MCF 10A (cell line): ENCODE data around the gene SORBS2. TPM values are rescaled to one million over a fixed set of nuclear protein-coding genes. Genes with fewer than 3 reads are reported as not detected.

Experiments used
- BruUV-seq: library from RNA; stranded (reverse); fragments of 400-500 nt; replicated peaks from 2 replicates; lab custom pipeline; 2021; lab: Mats Ljungman, UMichigan
- CTCF ChIA-PET: fragments of 300-600 bp; sonication (Branson Sonifier 250); formaldehyde crosslinking; extraction: SDS; loops from one replicate; lab custom pipeline; 2021; ENCODE audit warnings: antibody characterized with exemption, inconsistent platforms; lab: Yijun Ruan, JAX
- POLR2A ChIA-PET: fragments of 300-600, 350-650 bp; sonication (Branson Sonifier 250); formaldehyde crosslinking; extraction: SDS; loops from one replicate; lab custom pipeline; 2020; ENCODE audit warnings: antibody characterized with exemption, inconsistent platforms; lab: Yijun Ruan, JAX
- DNase-seq: peaks from one replicate; pipeline ENCODE4 v3.0.0-alpha.2; 2018; ENCODE audit not compliant: unreplicated experiment
- H3K27ac Mint-ChIP-seq: one replicate; pipeline ENCODE4 v1.8.0; 2022; ENCODE audit warnings: mild to moderate bottlenecking, low read depth, mixed read lengths; ENCODE audit not compliant: unreplicated experiment
- H3K27me3 Mint-ChIP-seq: one replicate; pipeline ENCODE4 v1.8.0; 2022; ENCODE audit warnings: mixed read lengths; ENCODE audit not compliant: insufficient read depth, unreplicated experiment
- H3K36me3 Mint-ChIP-seq: one replicate; pipeline ENCODE4 v1.8.0; 2022; ENCODE audit warnings: mild to moderate bottlenecking, moderate library complexity, mixed read lengths; ENCODE audit not compliant: insufficient read depth, unreplicated experiment
- H3K4me1 Mint-ChIP-seq: one replicate; pipeline ENCODE4 v1.8.0; 2022; ENCODE audit warnings: mixed read lengths; ENCODE audit not compliant: insufficient read depth, unreplicated experiment
- H3K4me3 Mint-ChIP-seq: one replicate; pipeline ENCODE4 v1.8.0; 2022; ENCODE audit warnings: mild to moderate bottlenecking, moderate library complexity, mixed read lengths; ENCODE audit not compliant: unreplicated experiment
- H3K9me3 Mint-ChIP-seq: one replicate; pipeline ENCODE4 v1.8.0; 2022; ENCODE audit warnings: mixed read lengths; ENCODE audit not compliant: unreplicated experiment
- intact Hi-C: fragments of 100-400 bp; cut with micrococcal nuclease; formaldehyde crosslinking; loops from 2 replicates; pipeline ENCODE4 v1.14.1; 2022
- total RNA-seq: library from RNA; stranded (reverse); gene quantifications from 2 replicates; pipeline ENCODE4 v1.2.3, GENCODE V29; 2022
- TF ChIP-seq, protein P1 (sequence below): fragments of 200-600 bp; IDR thresholded peaks from one replicate; pipeline ENCODE4 v1.8.0; 2022; ENCODE audit warnings: antibody characterized with exemption, mild to moderate bottlenecking; ENCODE audit not compliant: unreplicated experiment

Gene SORBS2
- total RNA-seq, 1 experiment from 2014 or later: 19.3 TPM

DNA sequence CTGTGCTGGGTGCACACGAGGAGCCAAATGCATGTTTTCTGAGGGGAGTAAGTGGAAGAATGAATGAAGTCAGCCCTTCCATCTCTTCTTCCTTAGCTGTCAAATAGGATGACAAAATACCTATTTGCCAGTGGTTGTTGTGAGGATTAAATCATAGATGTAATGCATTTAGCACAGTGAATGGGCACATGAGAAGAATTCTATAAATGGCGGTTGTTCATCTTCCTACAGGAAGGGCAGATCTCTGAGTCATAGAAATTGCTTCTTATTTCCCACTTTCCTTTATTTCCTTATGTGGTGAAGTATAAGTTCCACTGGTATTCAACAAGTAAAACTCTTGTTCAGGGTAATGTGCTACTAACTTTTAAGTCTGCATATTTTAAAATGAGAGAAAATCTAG lies 83.1 kb downstream of the SORBS2 start:
- ChIA-PET CTCF (interaction anchor here (1.6 kb wide), 1 partner anchor 88 kb away, joined by 4 read pairs; no protein-coding TSS in a partner anchor), POLR2A (interaction anchor here (0.6 kb wide), 1 partner anchor 12 kb away, joined by 3 read pairs; no protein-coding TSS in a partner anchor)
- H3K4me3 Mint-ChIP-seq: no peak overlapping the region
- TF ChIP-seq, protein P1, sequence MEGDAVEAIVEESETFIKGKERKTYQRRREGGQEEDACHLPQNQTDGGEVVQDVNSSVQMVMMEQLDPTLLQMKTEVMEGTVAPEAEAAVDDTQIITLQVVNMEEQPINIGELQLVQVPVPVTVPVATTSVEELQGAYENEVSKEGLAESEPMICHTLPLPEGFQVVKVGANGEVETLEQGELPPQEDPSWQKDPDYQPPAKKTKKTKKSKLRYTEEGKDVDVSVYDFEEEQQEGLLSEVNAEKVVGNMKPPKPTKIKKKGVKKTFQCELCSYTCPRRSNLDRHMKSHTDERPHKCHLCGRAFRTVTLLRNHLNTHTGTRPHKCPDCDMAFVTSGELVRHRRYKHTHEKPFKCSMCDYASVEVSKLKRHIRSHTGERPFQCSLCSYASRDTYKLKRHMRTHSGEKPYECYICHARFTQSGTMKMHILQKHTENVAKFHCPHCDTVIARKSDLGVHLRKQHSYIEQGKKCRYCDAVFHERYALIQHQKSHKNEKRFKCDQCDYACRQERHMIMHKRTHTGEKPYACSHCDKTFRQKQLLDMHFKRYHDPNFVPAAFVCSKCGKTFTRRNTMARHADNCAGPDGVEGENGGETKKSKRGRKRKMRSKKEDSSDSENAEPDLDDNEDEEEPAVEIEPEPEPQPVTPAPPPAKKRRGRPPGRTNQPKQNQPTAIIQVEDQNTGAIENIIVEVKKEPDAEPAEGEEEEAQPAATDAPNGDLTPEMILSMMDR: no peak
- intact Hi-C loops: no loop called here
- peak overlapping the region; percentile 69 for H3K27ac Mint-ChIP-seq
- H3K36me3 Mint-ChIP-seq: no peaks in the 10 kb centered on the region
- no peaks in the 10 kb centered on the region for H3K27me3 Mint-ChIP-seq
- H3K4me1 Mint-ChIP-seq: peaks cover 23% of the 10 kb centered on the region
- DNase-seq: no peak
- BruUV-seq: no TSS peak
- H3K9me3 Mint-ChIP-seq: peaks cover 8% of the 10 kb centered on the region

DNA sequence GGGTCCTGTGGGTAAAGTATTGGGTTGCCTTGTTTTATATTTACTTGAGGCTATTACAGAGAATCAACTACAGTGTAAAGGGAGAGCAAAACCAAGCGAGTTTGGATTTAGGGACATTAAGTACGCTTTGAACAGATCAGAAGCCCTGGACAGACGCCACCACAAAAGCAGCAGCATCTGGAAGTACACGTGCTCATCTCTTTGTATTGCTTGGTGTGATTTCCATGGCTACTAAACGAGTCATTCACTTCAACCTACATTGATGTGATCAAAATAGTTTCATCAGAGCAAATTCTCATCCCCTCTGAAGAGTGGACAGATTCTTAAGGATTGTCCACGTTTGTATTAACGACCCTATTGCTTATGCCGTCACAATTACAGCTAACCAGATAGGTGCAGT lies 85.1 kb downstream of the SORBS2 start:
- no peak overlapping the region for H3K4me3 Mint-ChIP-seq
- peaks cover 8% of the 10 kb centered on the region for H3K9me3 Mint-ChIP-seq
- ChIA-PET CTCF (interaction anchor here (0.7 to 1.1 kb wide), 2 partner anchors 69 to 121 kb away, joined by 3 read pairs; no protein-coding TSS in a partner anchor), POLR2A (interaction anchor here (1.3 to 2.0 kb wide), 3 partner anchors 15 to 20 kb away, joined by 4 to 7 read pairs (median 6); no protein-coding TSS in a partner anchor)
- DNase-seq: no peak
- H3K4me1 Mint-ChIP-seq: peaks cover 29% of the 10 kb centered on the region
- no TSS peak for BruUV-seq
- no peaks in the 10 kb centered on the region for H3K36me3 Mint-ChIP-seq
- intact Hi-C loops: no loop called here
- TF ChIP-seq, protein P1: no peak
- no peaks in the 10 kb centered on the region for H3K27me3 Mint-ChIP-seq
- no peak overlapping the region for H3K27ac Mint-ChIP-seq

DNA sequence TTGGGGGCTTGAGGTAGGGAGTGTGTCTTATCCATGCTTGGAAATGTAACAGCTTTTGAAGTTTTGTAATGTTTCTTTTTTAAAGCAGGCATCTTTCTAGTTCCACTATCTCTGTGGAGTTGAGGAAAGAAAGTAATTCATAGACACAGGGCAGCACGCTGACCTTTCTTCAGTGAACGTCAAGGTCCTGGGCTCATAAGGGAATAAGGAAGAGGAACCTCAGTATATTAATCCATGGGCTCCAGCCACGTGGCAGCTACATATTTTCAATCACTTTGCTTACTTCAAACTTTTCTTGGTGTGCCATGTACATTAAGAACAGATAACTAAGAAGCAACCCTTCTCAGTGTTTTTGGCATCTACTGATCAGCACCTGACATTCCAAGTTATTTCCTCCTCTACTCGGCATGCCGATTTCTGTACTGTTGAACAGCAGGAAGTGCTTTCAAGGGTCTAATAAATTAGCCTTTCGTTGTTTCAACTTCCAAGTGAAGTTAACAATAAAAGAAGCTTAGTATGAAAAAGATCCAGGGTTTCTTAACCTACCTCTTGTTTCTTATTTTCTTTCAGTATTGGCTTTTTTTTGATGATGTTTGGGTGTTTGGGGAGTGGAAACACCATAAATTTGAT lies 88.2 kb downstream of the SORBS2 start:
- CTCF ChIA-PET: interaction anchor here (0.7 to 0.9 kb wide), 2 partner anchors 11 to 112 kb away, joined by 3 to 4 read pairs; no protein-coding TSS in a partner anchor
- peak overlapping the region; percentile 3 for H3K27ac Mint-ChIP-seq

DNA sequence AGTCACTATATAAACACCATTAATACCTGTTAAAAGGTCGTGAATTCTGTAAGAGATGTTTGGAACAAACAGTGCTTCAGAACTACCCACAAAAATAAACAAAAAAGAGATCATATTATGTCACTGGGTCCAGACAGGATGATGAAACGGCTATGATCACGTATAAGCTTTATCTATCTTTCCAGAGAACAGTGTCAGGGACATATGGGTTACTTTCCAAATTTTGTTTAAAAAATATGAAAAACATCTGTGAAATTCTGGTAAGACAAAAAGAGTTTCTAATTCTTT lies 90.0 kb downstream of the SORBS2 start:
- Mint-ChIP-seq H3K4me3 (peak overlapping the region; percentile 46), H3K27ac (peak overlapping the region; percentile 87), H3K9me3 (peaks cover 8% of the 10 kb centered on the region), H3K4me1 (peaks cover 32% of the 10 kb centered on the region), H3K27me3 (no peaks in the 10 kb centered on the region), H3K36me3 (no peaks in the 10 kb centered on the region)
- intact Hi-C loops: no loop called here
- ChIA-PET POLR2A (interaction anchor here (0.7 to 4.7 kb wide), 9 partner anchors 9 to 245 kb away, joined by 3 to 43 read pairs (median 4); no protein-coding TSS in a partner anchor), CTCF (interaction anchor here (0.6 to 1.1 kb wide), 5 partner anchors 9 to 472 kb away, joined by 3 to 4 read pairs (median 3); no protein-coding TSS in a partner anchor)
- BruUV-seq: no TSS peak
- DNase-seq: peak; percentile 49
- TF ChIP-seq, protein P1: no peak

More for the DNA sequence above, 88.2 kb downstream of the SORBS2 start:
- DNase-seq: no peak
- Mint-ChIP-seq H3K27me3 (no peaks in the 10 kb centered on the region), H3K9me3 (peaks cover 8% of the 10 kb centered on the region), H3K4me3 (no peak overlapping the region), H3K4me1 (peaks cover 28% of the 10 kb centered on the region), H3K36me3 (no peaks in the 10 kb centered on the region)
- TF ChIP-seq, protein P1: no peak
- intact Hi-C loops: no loop called here
- BruUV-seq: no TSS peak
- POLR2A ChIA-PET: interaction anchor here (1.3 to 4.7 kb wide), 2 partner anchors 13 to 14 kb away, joined by 3 to 43 read pairs; no protein-coding TSS in a partner anchor
